ENCODE data around the gene MS4A10. TPM values are rescaled to one million over a fixed set of nuclear protein-coding genes. Genes with fewer than 3 reads are reported as not detected.

MS4A10 gene
- total RNA-seq, 2 experiments from 2014 or later = not detected

- no peak overlapping the region for H3K4me3 Mint-ChIP-seq
- H3K27ac Mint-ChIP-seq = no peak overlapping the region
- intact Hi-C loops (cut with micrococcal nuclease) = no loop called here
- no peak for DNase-seq
- peaks cover 13% of the 10 kb centered on the region for H3K9me3 Mint-ChIP-seq
- no peaks in the 10 kb centered on the region for H3K36me3 Mint-ChIP-seq (ENCODE audit: low read depth)
- ChIA-PET POLR2A (no interaction called here), CTCF (interaction anchor here (0.9 to 1.6 kb wide), 3 partner anchors 18 to 50 kb away, joined by 4 to 7 read pairs (median 4); no protein-coding TSS in a partner anchor)
- no peak for ATAC-seq
- TF ChIP-seq CTCF (IDR thresholded peaks at IDR 0.05) = no peak
- H3K4me1 Mint-ChIP-seq (ENCODE audit: low read depth) = no peaks in the 10 kb centered on the region
- H3K27me3 Mint-ChIP-seq = peaks cover 5% of the 10 kb centered on the region
These were observed 28.2 kb downstream of the MS4A10 start for GRCh38 chr11:60813324-60813723.

GRCh38 chr11:60814112-60814511 lies 29.0 kb downstream of the MS4A10 start:
- DNase-seq (no peak), ATAC-seq (no peak)
- CTCF ChIA-PET = interaction anchor here (1.6 kb wide), 1 partner anchor 17 kb away, joined by 7 read pairs; no protein-coding TSS in a partner anchor

GRCh38 chr11:60816590-60817157 lies 31.5 kb downstream of the MS4A10 start:
- ChIA-PET POLR2A (no interaction called here), CTCF (interaction anchor here (1.6 kb wide), 1 partner anchor 14 kb away, joined by 9 read pairs; no protein-coding TSS in a partner anchor)
- H3K36me3 Mint-ChIP-seq (ENCODE audit: low read depth) = no peaks in the 10 kb centered on the region
- H3K4me3 Mint-ChIP-seq = no peak overlapping the region
- intact Hi-C loops (cut with micrococcal nuclease) = no loop called here
- no peak for TF ChIP-seq CTCF (IDR thresholded peaks at IDR 0.05)
- peaks cover 13% of the 10 kb centered on the region for H3K9me3 Mint-ChIP-seq
- H3K27me3 Mint-ChIP-seq = no peaks in the 10 kb centered on the region
- no peaks in the 10 kb centered on the region for H3K4me1 Mint-ChIP-seq (ENCODE audit: low read depth)
- DNase-seq = no peak
- no peak overlapping the region for H3K27ac Mint-ChIP-seq
- no peak for ATAC-seq

More at GRCh38 chr11:60814112-60814511, 29.0 kb downstream of the MS4A10 start:
- no peaks in the 10 kb centered on the region for H3K36me3 Mint-ChIP-seq (ENCODE audit: low read depth)
- TF ChIP-seq CTCF (IDR thresholded peaks at IDR 0.05) = no peak
- intact Hi-C loops (cut with micrococcal nuclease) = no loop called here
- no peaks in the 10 kb centered on the region for H3K4me1 Mint-ChIP-seq (ENCODE audit: low read depth)
- peaks cover 13% of the 10 kb centered on the region for H3K9me3 Mint-ChIP-seq
- POLR2A ChIA-PET = no interaction called here
- H3K4me3 Mint-ChIP-seq = no peak overlapping the region
- no peak overlapping the region for H3K27ac Mint-ChIP-seq
- peaks cover 5% of the 10 kb centered on the region for H3K27me3 Mint-ChIP-seq

GRCh38 chr11:60818057-60818456 lies 32.9 kb downstream of the MS4A10 start:
- POLR2A ChIA-PET = no interaction called here
- CTCF ChIA-PET = no interaction called here
- intact Hi-C loops (cut with micrococcal nuclease) = no loop called here

More at GRCh38 chr11:60818057-60818456, 32.9 kb downstream of the MS4A10 start:
- Mint-ChIP-seq H3K4me1 (ENCODE audit: low read depth) (no peaks in the 10 kb centered on the region), H3K9me3 (peaks cover 13% of the 10 kb centered on the region), H3K36me3 (ENCODE audit: low read depth) (no peaks in the 10 kb centered on the region), H3K4me3 (no peak overlapping the region), H3K27ac (no peak overlapping the region), H3K27me3 (no peaks in the 10 kb centered on the region)
- no peak for DNase-seq
- no peak for TF ChIP-seq CTCF (IDR thresholded peaks at IDR 0.05)
- ATAC-seq = no peak

Data from activated CD8-positive, alpha-beta T cell treated with anti-CD3 and anti-CD28 coated beads for 36 hours (primary cell).